Lower lobe of right lung (tissue), 2 donors: ENCODE results near the gene SEMA3E. TPM values are rescaled to one million over a fixed set of nuclear protein-coding genes. Genes with fewer than 3 reads are reported as not detected.

Experiments used
- ATAC-seq, 2 donors: fragments of 200-7000 bp; cut with Tn5 transposase; one replicate each; pipeline ENCODE4 v1.9.1; 2020 to 2022; ENCODE audit warnings: mild to moderate bottlenecking in 2 of 2, moderate library complexity in 2 of 2
- DNase-seq: peaks from one replicate; pipeline ENCODE4 v3.0.0-alpha.2; 2020
- H3K27ac ChIP-seq: fragments of 200-600 bp; one replicate; pipeline ENCODE4 v1.8.0; 2022
- H3K27me3 ChIP-seq: fragments of 200-600 bp; one replicate; pipeline ENCODE4 v1.8.0; 2022; ENCODE audit warnings: low read depth
- H3K36me3 ChIP-seq: fragments of 200-600 bp; one replicate; pipeline ENCODE4 v1.8.0; 2022; ENCODE audit warnings: mild to moderate bottlenecking
- H3K4me1 ChIP-seq: fragments of 200-600 bp; one replicate; pipeline ENCODE4 v1.8.0; 2022
- H3K4me3 ChIP-seq: fragments of 200-600 bp; one replicate; pipeline ENCODE4 v1.8.0; 2022; ENCODE audit warnings: mild to moderate bottlenecking
- H3K9me3 ChIP-seq: fragments of 200-600 bp; one replicate; pipeline ENCODE4 v1.8.0; 2022
- CTCF ChIP-seq: fragments of 200-600 bp; IDR thresholded peaks from one replicate; pipeline ENCODE4 v1.8.0; 2022; ENCODE audit warnings: antibody characterized with exemption, mild to moderate bottlenecking
- intact Hi-C: fragments of 100-400 bp; cut with DNase I; formaldehyde crosslinking; loops from one replicate; pipeline ENCODE4 v1.11.0; 2022
- total RNA-seq: library from RNA; stranded (reverse); fragmentation: NEBNext Ultra II Directional; extraction: Animal tissue kit (Norgen Biotek cat#: 25700); gene quantifications from one replicate; pipeline ENCODE4 v1.2.1, GENCODE V29; 2021
- donor health status: DM: no; HTN: yes; CAD: no; lungs with severe emphysema.

SEMA3E gene
- total RNA-seq, 1 donor from 2014 or later: 8.8 TPM

- H3K9me3 ChIP-seq: peaks cover 4% of the 10 kb centered on the region
- H3K4me1 ChIP-seq: no peaks in the 10 kb centered on the region
- H3K27ac ChIP-seq: no peak overlapping the region
- DNase-seq: no peak
- no peaks in the 10 kb centered on the region for H3K36me3 ChIP-seq
- no peak for ATAC-seq
- intact Hi-C loops: no loop called here
- no peaks in the 10 kb centered on the region for H3K27me3 ChIP-seq
- no peak overlapping the region for H3K4me3 ChIP-seq
- TF ChIP-seq CTCF: no peak
These were observed 293.8 kb downstream of the SEMA3E start for GRCh38 chr7:83355143-83355542.

GRCh38 chr7:83347945-83348444 lies 300.9 kb downstream of the SEMA3E start:
- Histone ChIP-seq H3K4me1 (no peaks in the 10 kb centered on the region), H3K4me3 (no peak overlapping the region), H3K9me3 (peaks cover 9% of the 10 kb centered on the region), H3K27me3 (no peaks in the 10 kb centered on the region), H3K36me3 (no peaks in the 10 kb centered on the region), H3K27ac (no peak overlapping the region)
- no peak for TF ChIP-seq CTCF
- DNase-seq: no peak
- ATAC-seq: no peak
- intact Hi-C loops: no loop called here

GRCh38 chr7:83339907-83340306 lies 309.0 kb downstream of the SEMA3E start:
- H3K27ac ChIP-seq: no peak overlapping the region
- H3K4me3 ChIP-seq: no peak overlapping the region
- H3K4me1 ChIP-seq: no peaks in the 10 kb centered on the region
- H3K36me3 ChIP-seq: no peaks in the 10 kb centered on the region
- ATAC-seq (no peak), DNase-seq (no peak)
- intact Hi-C loops: no loop called here
- H3K9me3 ChIP-seq: peaks cover 4% of the 10 kb centered on the region
- no peaks in the 10 kb centered on the region for H3K27me3 ChIP-seq
- TF ChIP-seq CTCF: no peak

GRCh38 chr7:83338277-83338950 lies 310.5 kb downstream of the SEMA3E start:
- intact Hi-C loops: no loop called here
- no peak for ATAC-seq
- no peak overlapping the region for H3K27ac ChIP-seq

GRCh38 chr7:83337050-83337449 lies 311.9 kb downstream of the SEMA3E start:
- no peak for DNase-seq
- no peaks in the 10 kb centered on the region for H3K36me3 ChIP-seq
- H3K9me3 ChIP-seq: peaks cover 4% of the 10 kb centered on the region
- intact Hi-C loops: no loop called here
- ATAC-seq: no peak
- no peak overlapping the region for H3K4me3 ChIP-seq
- H3K4me1 ChIP-seq: no peaks in the 10 kb centered on the region
- no peaks in the 10 kb centered on the region for H3K27me3 ChIP-seq
- no peak for TF ChIP-seq CTCF
- H3K27ac ChIP-seq: no peak overlapping the region

More at GRCh38 chr7:83338277-83338950, 310.5 kb downstream of the SEMA3E start:
- Histone ChIP-seq H3K36me3 (no peaks in the 10 kb centered on the region), H3K9me3 (peaks cover 4% of the 10 kb centered on the region), H3K27me3 (no peaks in the 10 kb centered on the region), H3K4me1 (no peaks in the 10 kb centered on the region), H3K4me3 (no peak overlapping the region)
- no peak for TF ChIP-seq CTCF
- DNase-seq: no peak
